MM.1S (cell line): ENCODE results near the gene YPEL2.

Experiments used
- DNase-seq: peaks from one replicate; pipeline ENCODE4 v3.0.0-alpha.2; 2015
- H2AFZ ChIP-seq: fragments of 300-600 bp; sonication (generic); 2 replicates; pipeline ENCODE4 v1.6.0; 2016; ENCODE audit warnings: antibody characterized with exemption, low read length
- H3F3A ChIP-seq: fragments of 300-600 bp; sonication (generic); 2 replicates; pipeline ENCODE4 v1.6.1; 2016; ENCODE audit warnings: mild to moderate bottlenecking, antibody characterized with exemption, low read length, moderate library complexity, mixed read lengths; ENCODE audit not compliant: insufficient read depth
- H3K27ac ChIP-seq: fragments of 300-600 bp; sonication (generic); 2 replicates; pipeline ENCODE4 v1.5.1; 2016; ENCODE audit warnings: mild to moderate bottlenecking, low read length
- H3K27me3 ChIP-seq: fragments of 300-600 bp; sonication (generic); replicated peaks from 2 replicates; pipeline ENCODE4 v1.6.0; 2016; ENCODE audit warnings: low read length; ENCODE audit not compliant: insufficient read depth
- H3K36me3 ChIP-seq: fragments of 300-600 bp; sonication (generic); replicated peaks from 2 replicates; pipeline ENCODE4 v1.6.1; 2016; ENCODE audit warnings: mild to moderate bottlenecking, low read length, mixed read lengths; ENCODE audit not compliant: insufficient read depth
- H3K4me1 ChIP-seq: fragments of 300-600 bp; sonication (generic); 2 replicates; pipeline ENCODE4 v1.6.1; 2016; ENCODE audit warnings: low read length, mixed read lengths
- H3K4me2 ChIP-seq: fragments of 300-600 bp; sonication (generic); 2 replicates; pipeline ENCODE4 v1.6.0; 2016; ENCODE audit warnings: low read depth, low read length
- H3K4me3 ChIP-seq: fragments of 300-600 bp; sonication (generic); 2 replicates; pipeline ENCODE4 v1.5.1; 2016; ENCODE audit warnings: low read length, mixed read lengths
- H3K79me2 ChIP-seq: fragments of 300-600 bp; sonication (generic); 2 replicates; pipeline ENCODE4 v1.6.1; 2016; ENCODE audit warnings: mixed run types, low read length, mixed read lengths
- H3K9ac ChIP-seq: fragments of 300-600 bp; sonication (generic); 2 replicates; pipeline ENCODE4 v1.6.1; 2016; ENCODE audit warnings: low read length, mixed read lengths
- H3K9me2 ChIP-seq: fragments of 300-600 bp; sonication (generic); replicated peaks from 2 replicates; pipeline ENCODE4 v1.6.1; 2016; ENCODE audit warnings: mild to moderate bottlenecking, low read length, mixed read lengths; ENCODE audit not compliant: insufficient read depth
- H3K9me3 ChIP-seq: fragments of 300-600 bp; sonication (generic); replicated peaks from 2 replicates; pipeline ENCODE4 v1.6.1; 2016; ENCODE audit warnings: mild to moderate bottlenecking, low read length, mixed read lengths; ENCODE audit not compliant: insufficient read depth
- H4K20me1 ChIP-seq: fragments of 300-600 bp; sonication (generic); 2 replicates; pipeline ENCODE4 v1.6.1; 2016; ENCODE audit warnings: mild to moderate bottlenecking, low read length, moderate library complexity, mixed read lengths; ENCODE audit not compliant: insufficient read depth
- EZH2 ChIP-seq: fragments of 300-600 bp; sonication (generic); optimal IDR thresholded peaks from 2 replicates; pipeline ENCODE3; 2017; ENCODE audit warnings: low read depth, mild to moderate bottlenecking, antibody characterized with exemption, low read length, mixed read lengths
- EZH2phosphoT487 ChIP-seq: fragments of 300-600 bp; sonication (generic); IDR thresholded peaks from 2 replicates; pipeline ENCODE4 v1.6.1; 2018; ENCODE audit warnings: antibody characterized with exemption, low read length
- TF ChIP-seq, protein P1 (sequence below): fragments of 300-600 bp; sonication (generic); IDR thresholded peaks from 2 replicates; pipeline ENCODE4 v1.5.1; 2016; ENCODE audit warnings: antibody characterized with exemption, low read length, mixed read lengths

YPEL2 gene

GRCh38 chr17:59377410-59377809, 46.0 kb downstream of the YPEL2 start:
- H3K9me2 ChIP-seq, result no peaks in the 10 kb centered on the region
- H3K79me2 ChIP-seq, result peaks cover 12% of the 10 kb centered on the region; the same call in 1 of the 2 replicates
- no peaks in the 10 kb centered on the region for H3K36me3 ChIP-seq
- TF ChIP-seq EZH2, result no peak
- TF ChIP-seq, protein P1, sequence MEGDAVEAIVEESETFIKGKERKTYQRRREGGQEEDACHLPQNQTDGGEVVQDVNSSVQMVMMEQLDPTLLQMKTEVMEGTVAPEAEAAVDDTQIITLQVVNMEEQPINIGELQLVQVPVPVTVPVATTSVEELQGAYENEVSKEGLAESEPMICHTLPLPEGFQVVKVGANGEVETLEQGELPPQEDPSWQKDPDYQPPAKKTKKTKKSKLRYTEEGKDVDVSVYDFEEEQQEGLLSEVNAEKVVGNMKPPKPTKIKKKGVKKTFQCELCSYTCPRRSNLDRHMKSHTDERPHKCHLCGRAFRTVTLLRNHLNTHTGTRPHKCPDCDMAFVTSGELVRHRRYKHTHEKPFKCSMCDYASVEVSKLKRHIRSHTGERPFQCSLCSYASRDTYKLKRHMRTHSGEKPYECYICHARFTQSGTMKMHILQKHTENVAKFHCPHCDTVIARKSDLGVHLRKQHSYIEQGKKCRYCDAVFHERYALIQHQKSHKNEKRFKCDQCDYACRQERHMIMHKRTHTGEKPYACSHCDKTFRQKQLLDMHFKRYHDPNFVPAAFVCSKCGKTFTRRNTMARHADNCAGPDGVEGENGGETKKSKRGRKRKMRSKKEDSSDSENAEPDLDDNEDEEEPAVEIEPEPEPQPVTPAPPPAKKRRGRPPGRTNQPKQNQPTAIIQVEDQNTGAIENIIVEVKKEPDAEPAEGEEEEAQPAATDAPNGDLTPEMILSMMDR, result no peak
- no peak for TF ChIP-seq EZH2phosphoT487
- no peaks in the 10 kb centered on the region for H3K27me3 ChIP-seq
- no peak overlapping the region for H3K4me2 ChIP-seq
- H3K9ac ChIP-seq, result no peak overlapping the region
- H3K4me1 ChIP-seq, result peaks cover 39% of the 10 kb centered on the region
- H3F3A ChIP-seq, result peaks cover 22% of the 10 kb centered on the region
- H2AFZ ChIP-seq, result no peak overlapping the region
- no peak overlapping the region for H3K4me3 ChIP-seq
- no peaks in the 10 kb centered on the region for H3K9me3 ChIP-seq
- no peaks in the 10 kb centered on the region for H4K20me1 ChIP-seq
- H3K27ac ChIP-seq, result no peak overlapping the region
- no peak for DNase-seq

GRCh38 chr17:59378675-59379074, 47.2 kb downstream of the YPEL2 start:
- H3K36me3 ChIP-seq, result no peaks in the 10 kb centered on the region
- H3K4me1 ChIP-seq, result peaks cover 27% of the 10 kb centered on the region
- peaks cover 15% of the 10 kb centered on the region for H3F3A ChIP-seq
- no peak for TF ChIP-seq EZH2
- TF ChIP-seq EZH2phosphoT487, result no peak
- TF ChIP-seq, protein P1, result no peak
- H3K9me2 ChIP-seq, result no peaks in the 10 kb centered on the region
- H4K20me1 ChIP-seq, result no peaks in the 10 kb centered on the region
- no peak overlapping the region for H3K4me2 ChIP-seq
- H3K79me2 ChIP-seq, result peaks cover 12% of the 10 kb centered on the region; the same call in 1 of the 2 replicates
- H3K9me3 ChIP-seq, result no peaks in the 10 kb centered on the region
- H3K27me3 ChIP-seq, result no peaks in the 10 kb centered on the region
- H3K9ac ChIP-seq, result no peak overlapping the region
- no peak overlapping the region for H3K4me3 ChIP-seq
- DNase-seq, result no peak
- H3K27ac ChIP-seq, result no peak overlapping the region
- H2AFZ ChIP-seq, result no peak overlapping the region

DNA sequence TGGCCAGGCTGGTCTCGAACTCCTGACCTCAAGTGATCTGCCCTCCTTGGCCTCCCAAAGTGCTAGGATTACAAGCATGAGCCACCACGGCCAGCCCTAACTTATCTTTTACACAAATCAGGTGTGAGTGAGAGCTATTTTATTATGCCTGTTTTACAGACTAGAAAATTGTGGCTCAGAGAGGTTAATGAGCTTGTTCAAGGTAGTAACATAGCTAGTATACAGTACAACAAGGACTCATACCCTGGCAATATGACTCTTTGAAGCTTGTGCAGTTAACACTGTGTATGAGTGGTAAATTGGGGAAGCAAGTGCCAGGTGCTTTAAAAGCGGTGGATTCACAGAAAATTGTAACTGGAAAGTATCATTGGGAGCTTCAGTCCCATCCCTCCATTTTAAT, 49.0 kb downstream of the YPEL2 start:
- TF ChIP-seq, protein P1, result no peak
- no peak for TF ChIP-seq EZH2phosphoT487
- TF ChIP-seq EZH2, result no peak
- H3F3A ChIP-seq, result peaks cover 7% of the 10 kb centered on the region

More for the DNA sequence above, 49.0 kb downstream of the YPEL2 start:
- Histone ChIP-seq H3K9ac (no peak overlapping the region), H3K9me3 (no peaks in the 10 kb centered on the region), H3K36me3 (no peaks in the 10 kb centered on the region), H3K4me3 (no peak overlapping the region), H4K20me1 (no peaks in the 10 kb centered on the region), H2AFZ (no peak overlapping the region), H3K4me1 (peaks cover 12% of the 10 kb centered on the region), H3K9me2 (no peaks in the 10 kb centered on the region), H3K27ac (no peak overlapping the region), H3K79me2 (0 out of 2 replicates have a peak, but pooled peaks cover 4% of the 10 kb centered on the region), H3K27me3 (no peaks in the 10 kb centered on the region), H3K4me2 (no peak overlapping the region)
- no peak for DNase-seq
